HEK293T (cell line): Measurements from ENCODE around the gene NEK1.

Source experiments
- CTCF ChIA-PET: fragments of 350-600 bp; formaldehyde crosslinking; extraction: SDS; loops from one replicate; lab custom pipeline; 2021; ENCODE audit warnings: antibody characterized with exemption, inconsistent platforms; lab: Yijun Ruan, JAX
- POLR2A ChIA-PET: fragments of 350-600 bp; formaldehyde crosslinking; extraction: SDS; loops from one replicate; lab custom pipeline; 2020; ENCODE audit warnings: antibody characterized with exemption, inconsistent platforms; lab: Yijun Ruan, JAX
- DNase-seq: peaks from one replicate; pipeline ENCODE4 v3.0.0; 2012; ENCODE audit warnings: mixed read lengths; ENCODE audit errors: extremely low spot score
- ARNT ChIP-seq: fragments of 450-650 bp; IDR thresholded peaks from 2 replicates; pipeline ENCODE4 v1.6.1; 2017; ENCODE audit warnings: mild to moderate bottlenecking
- BHLHE40 ChIP-seq: fragments of 450-650 bp; IDR thresholded peaks from 2 replicates; pipeline ENCODE4 v1.6.1; 2016; ENCODE audit warnings: mild to moderate bottlenecking, moderate library complexity, borderline replicate concordance
- CTBP1 ChIP-seq: fragments of 450-650 bp; IDR thresholded peaks from 2 replicates; pipeline ENCODE4 v1.6.1; 2016; ENCODE audit warnings: borderline replicate concordance
- ELF4 ChIP-seq: fragments of 450-650 bp; IDR thresholded peaks from 2 replicates; pipeline ENCODE4 v1.6.1; 2017; ENCODE audit warnings: antibody characterized with exemption
- FOXA1 ChIP-seq: fragments of 450-650 bp; IDR thresholded peaks from 2 replicates; pipeline ENCODE4 v1.6.1; 2016; ENCODE audit warnings: mild to moderate bottlenecking
- FOXK2 ChIP-seq: fragments of 450-650 bp; IDR thresholded peaks from 2 replicates; pipeline ENCODE4 v1.6.1; 2016; ENCODE audit warnings: mild to moderate bottlenecking
- FOXM1 ChIP-seq: fragments of 450-650 bp; IDR thresholded peaks from 2 replicates; pipeline ENCODE4 v1.6.1; 2017; ENCODE audit warnings: mild to moderate bottlenecking, borderline replicate concordance
- HDGF ChIP-seq: fragments of 450-650 bp; IDR thresholded peaks from 2 replicates; pipeline ENCODE4 v1.6.1; 2017; ENCODE audit warnings: antibody characterized with exemption, borderline replicate concordance
- L3MBTL2 ChIP-seq: fragments of 450-650 bp; conservative IDR thresholded peaks from 2 replicates; pipeline ENCODE4 v1.6.1; 2016; ENCODE audit warnings: mild to moderate bottlenecking
- LEF1 ChIP-seq: fragments of 450-650 bp; IDR thresholded peaks from 2 replicates; pipeline ENCODE4 v1.6.1; 2017; ENCODE audit warnings: mild to moderate bottlenecking, borderline replicate concordance
- NFRKB ChIP-seq: fragments of 450-650 bp; IDR thresholded peaks from 2 replicates; pipeline ENCODE4 v1.6.1; 2016; ENCODE audit warnings: mild to moderate bottlenecking, moderate library complexity
- PKNOX1 ChIP-seq: fragments of 450-650 bp; IDR thresholded peaks from 2 replicates; pipeline ENCODE4 v1.6.1; 2016
- SP1 ChIP-seq: fragments of 450-650 bp; IDR thresholded peaks from 2 replicates; pipeline ENCODE4 v1.6.1; 2017
- SUZ12 ChIP-seq: fragments of 450-650 bp; IDR thresholded peaks from 2 replicates; pipeline ENCODE4 v1.6.1; 2016; ENCODE audit warnings: mild to moderate bottlenecking
- TARDBP ChIP-seq: fragments of 450-650 bp; IDR thresholded peaks from 2 replicates; pipeline ENCODE4 v1.6.1; 2016
- ZNF384 ChIP-seq: fragments of 450-650 bp; IDR thresholded peaks from 2 replicates; pipeline ENCODE4 v1.6.1; 2016

Gene NEK1

GRCh38 chr4:169616846-169617245, 4.5 kb upstream of the NEK1 start:
- ChIA-PET CTCF (no interaction called here), POLR2A (interaction anchor here (1.4 kb wide), 1 partner anchor 106 kb away, joined by 3 read pairs; no protein-coding TSS in a partner anchor)
- TF ChIP-seq SP1 (no peak), ZNF384 (no peak), HDGF (no peak), SUZ12 (no peak), L3MBTL2 (no peak), CTBP1 (no peak), PKNOX1 (no peak), LEF1 (no peak), FOXA1 (no peak), NFRKB (no peak)
- no peak for DNase-seq

DNA sequence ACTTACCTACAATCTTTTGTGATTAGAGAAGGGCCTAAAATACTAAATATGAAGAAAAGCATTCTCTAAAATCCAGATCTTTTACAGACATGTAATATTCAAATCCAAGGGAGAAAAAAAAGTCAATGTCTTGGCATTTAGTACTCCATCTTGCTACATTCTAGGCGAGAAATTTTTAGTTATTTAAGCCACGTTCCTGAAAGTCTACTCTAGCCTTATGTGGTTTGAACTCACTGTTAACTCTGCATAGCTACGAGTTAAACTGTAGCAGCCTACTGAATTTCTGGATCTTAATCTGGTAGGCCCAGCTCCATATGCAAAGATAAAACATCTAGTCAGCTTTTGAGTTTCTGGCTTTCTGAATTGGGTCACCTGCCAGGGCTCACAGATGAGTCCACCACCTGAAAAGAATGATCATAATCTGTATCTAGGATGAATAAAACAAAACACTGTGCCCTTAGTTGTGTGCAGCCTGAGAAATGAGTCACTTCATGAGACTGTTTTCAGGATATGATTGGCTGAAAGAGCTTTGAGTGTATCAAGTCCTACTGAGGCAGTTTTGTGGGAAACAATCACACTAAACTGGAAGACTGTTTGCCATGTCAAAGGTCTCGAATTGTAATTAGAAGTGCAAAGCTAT, 3.2 kb upstream of the NEK1 start:
- POLR2A ChIA-PET = interaction anchor here (1.4 kb wide), 1 partner anchor 108 kb away, joined by 3 read pairs; no protein-coding TSS in a partner anchor
- CTCF ChIA-PET = no interaction called here
- TF ChIP-seq SUZ12 = no peak
- no peak for TF ChIP-seq FOXM1
- TF ChIP-seq BHLHE40 = no peak
- no peak for TF ChIP-seq ZNF384
- TF ChIP-seq FOXK2 = no peak
- no peak for TF ChIP-seq ELF4
- no peak for TF ChIP-seq PKNOX1
- TF ChIP-seq LEF1 = no peak
- TF ChIP-seq TARDBP = no peak
- no peak for TF ChIP-seq NFRKB
- no peak for TF ChIP-seq ARNT
- TF ChIP-seq HDGF = no peak
- TF ChIP-seq CTBP1 = no peak
- no peak for TF ChIP-seq FOXA1
- no peak for TF ChIP-seq SP1
- TF ChIP-seq L3MBTL2 = no peak
- no peak for DNase-seq

DNA sequence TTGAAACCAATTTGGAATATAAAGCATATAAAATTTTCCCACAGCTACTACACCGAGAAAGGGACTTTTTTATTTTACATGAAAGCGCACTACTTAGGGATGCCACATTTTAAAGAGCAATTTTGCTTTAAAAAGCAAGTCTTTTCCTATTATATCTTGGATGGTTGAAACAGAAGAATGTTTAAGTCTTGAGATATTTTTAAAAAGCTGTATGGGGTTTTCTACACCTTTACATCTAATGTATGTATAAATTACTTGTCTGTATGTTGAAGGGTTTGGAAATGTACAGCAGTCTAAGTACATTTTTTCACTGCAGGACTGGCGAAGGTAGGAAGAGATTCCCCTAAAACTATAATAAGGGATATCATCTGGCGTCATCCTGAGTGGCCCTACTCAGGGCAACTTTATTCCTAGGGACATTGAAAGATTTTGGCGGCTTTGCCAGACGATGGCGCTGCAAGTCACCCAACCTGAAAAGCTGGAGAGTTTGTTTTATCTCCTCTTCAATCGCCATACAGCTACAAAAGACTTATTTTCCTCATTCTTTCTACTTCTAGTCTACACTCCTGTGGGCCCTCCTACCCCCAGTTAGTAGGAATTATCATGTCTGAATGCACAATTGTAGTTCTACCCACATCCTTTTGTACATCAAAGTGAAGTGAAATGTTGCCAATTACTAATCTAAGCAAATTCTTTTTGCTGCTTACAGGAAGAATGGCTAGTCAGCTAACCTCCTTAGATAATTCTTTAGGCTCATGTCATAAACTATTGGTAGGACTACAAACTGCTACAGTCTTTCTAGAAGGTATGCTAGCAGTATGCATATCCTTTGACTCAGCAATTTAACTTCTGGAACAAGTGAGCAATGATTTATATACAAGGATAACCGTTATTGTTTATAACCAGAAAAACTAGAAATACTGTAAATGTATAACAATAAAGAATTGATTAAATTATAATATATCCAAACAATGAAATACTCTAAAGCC, 782 bp upstream of the NEK1 start:
- ChIA-PET CTCF (interaction anchor here (0.6 to 2.5 kb wide), 21 partner anchors 9 to 690 kb away, joined by 3 to 31 read pairs (median 3); no protein-coding TSS in a partner anchor), POLR2A (interaction anchor here (0.8 to 3.7 kb wide), 8 partner anchors 8 to 178 kb away, joined by 3 to 32 read pairs (median 4); partner anchors contain the start of genes CLCN3 and HPF1)
- peak; percentile 53 for DNase-seq
- TF ChIP-seq ELF4 (peak; percentile 8; the same call in 1 of the 2 replicates), FOXA1 (no peak), FOXK2 (no peak), SP1 (no peak), ZNF384 (no peak), FOXM1 (no peak), LEF1 (no peak)

GRCh38 chr4:169611157-169611556, 1.2 kb downstream of the NEK1 start:
- no peak for DNase-seq
- TF ChIP-seq TARDBP = no peak
- TF ChIP-seq ZNF384 = no peak
- TF ChIP-seq LEF1 = no peak
- no peak for TF ChIP-seq FOXM1
- no peak for TF ChIP-seq CTBP1
- TF ChIP-seq L3MBTL2 = no peak
- no peak for TF ChIP-seq HDGF
- no peak for TF ChIP-seq ARNT
- TF ChIP-seq ELF4 = no peak
- no peak for TF ChIP-seq NFRKB
- TF ChIP-seq PKNOX1 = no peak
- TF ChIP-seq FOXA1 = no peak
- no peak for TF ChIP-seq BHLHE40
- no peak for TF ChIP-seq SP1
- TF ChIP-seq SUZ12 = no peak
- TF ChIP-seq FOXK2 = no peak
- POLR2A ChIA-PET = interaction anchor here (0.9 to 3.7 kb wide), 4 partner anchors 10 to 142 kb away, joined by 3 to 24 read pairs (median 4); partner anchors contain the start of gene CLCN3
- CTCF ChIA-PET = interaction anchor here (1.5 kb wide), 1 partner anchor 9 kb away, joined by 4 read pairs; the partner anchor contains the start of gene CLCN3

- DNase-seq = no peak
- CTCF ChIA-PET = interaction anchor here (0.7 kb wide), 1 partner anchor 808 kb away, joined by 6 read pairs; no protein-coding TSS in a partner anchor
- POLR2A ChIA-PET = interaction anchor here (2.0 kb wide), 1 partner anchor 15 kb away, joined by 9 read pairs; the partner anchor contains the start of gene CLCN3
- TF ChIP-seq ARNT = no peak
- no peak for TF ChIP-seq PKNOX1
- no peak for TF ChIP-seq FOXM1
These were observed 7.5 kb downstream of the NEK1 start for GRCh38 chr4:169604903-169605331.
